ENCODE measurements around the gene AMMECR1L. TPM values are rescaled to one million over a fixed set of nuclear protein-coding genes. Genes with fewer than 3 reads are reported as not detected.

AMMECR1L gene
- total RNA-seq, 2 donors from 2014 or later = 20.6 to 24.9 TPM

Other genes starting within 250 kb of the AMMECR1L start
- not detected for gene GPR17, start 239.8 kb downstream of the AMMECR1L start, total RNA-seq
- not detected for gene LIMS2, start 210.4 kb downstream of the AMMECR1L start, total RNA-seq
- gene SFT2D3, start 184.5 kb downstream of the AMMECR1L start, total RNA-seq = 1 to 10 TPM; 5.2 to 5.9 TPM
- 10 to 100 TPM; 70.6 to 85.3 TPM for gene WDR33, start 74.8 kb downstream of the AMMECR1L start, total RNA-seq
- 10 to 100 TPM; 54.7 to 71.9 TPM for gene POLR2D, start 27.8 kb downstream of the AMMECR1L start, total RNA-seq
- gene SAP130, start 142.1 kb upstream of the AMMECR1L start, total RNA-seq = 10 to 100 TPM; 31.2 to 35.3 TPM
- gene UGGT1, start 205.2 kb upstream of the AMMECR1L start, total RNA-seq = 10 to 100 TPM; 64.8 to 76.5 TPM